GM18507 (cell line): ENCODE measurements around the gene AGAP1.

Source experiments
- DNase-seq: peaks from one replicate; pipeline ENCODE4 v3.0.0; 2011; ENCODE audit warnings: low read depth; ENCODE audit not compliant: insufficient read length; ENCODE audit errors: extremely low spot score
- FAIRE-seq: peaks from 2 replicates; lab custom pipeline; 2011; peaks lifted over from hg19 to GRCh38; lab: Jason Lieb, UNC

Gene AGAP1

GRCh38 chr2:235666213-235666781 is 172.5 kb downstream of the AGAP1 start:
- no peak for DNase-seq
- no peak for FAIRE-seq

DNA sequence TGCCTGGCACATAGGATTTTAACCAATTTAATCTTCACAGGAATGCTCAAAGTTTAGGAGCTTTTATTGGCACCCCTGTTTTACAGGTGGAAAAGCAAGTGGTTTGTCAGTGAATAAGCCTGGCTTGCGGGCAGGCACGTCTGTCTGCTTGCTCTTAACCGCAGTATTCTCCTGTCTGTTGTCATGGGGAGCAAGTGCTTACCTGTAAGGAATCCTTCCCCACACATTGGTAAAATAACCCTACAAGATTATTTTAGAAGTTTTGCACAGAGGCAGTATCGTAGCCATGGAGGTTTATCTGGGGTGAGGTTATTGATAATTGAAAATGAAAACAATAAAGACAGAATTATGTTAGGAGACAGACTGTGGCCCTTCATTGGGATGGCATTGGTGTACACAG is 174.9 kb downstream of the AGAP1 start:
- DNase-seq (no peak), FAIRE-seq (no peak)

DNA sequence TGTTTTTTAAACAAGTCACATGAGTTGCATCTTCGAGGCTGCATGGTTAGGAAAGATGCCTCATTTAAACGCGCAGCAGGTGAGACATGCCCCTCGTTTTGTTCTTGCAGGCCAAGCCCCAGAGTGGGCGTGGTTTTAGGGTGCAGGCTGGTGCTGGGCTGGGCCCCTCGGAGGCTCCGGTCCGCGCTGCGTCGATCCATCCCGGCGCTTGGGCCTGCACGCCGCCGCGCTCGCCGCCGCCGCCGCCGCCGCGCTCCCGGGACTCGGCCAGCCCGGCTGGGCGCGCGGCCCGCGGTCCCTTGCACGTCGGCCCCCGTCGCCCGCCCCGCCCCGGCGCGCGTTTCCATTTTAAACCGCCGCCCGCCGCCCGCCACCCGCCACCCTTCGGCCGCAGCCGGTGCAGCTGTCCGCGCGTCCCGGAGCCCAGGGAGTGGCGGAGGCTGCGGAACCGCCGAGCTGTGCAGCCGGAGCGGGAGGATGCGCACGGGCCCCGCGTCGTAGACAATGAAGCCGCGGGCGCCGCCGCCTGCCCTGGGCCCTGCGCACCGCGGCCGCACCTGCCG is 175.5 kb downstream of the AGAP1 start:
- FAIRE-seq (no peak), DNase-seq (no peak)

DNA sequence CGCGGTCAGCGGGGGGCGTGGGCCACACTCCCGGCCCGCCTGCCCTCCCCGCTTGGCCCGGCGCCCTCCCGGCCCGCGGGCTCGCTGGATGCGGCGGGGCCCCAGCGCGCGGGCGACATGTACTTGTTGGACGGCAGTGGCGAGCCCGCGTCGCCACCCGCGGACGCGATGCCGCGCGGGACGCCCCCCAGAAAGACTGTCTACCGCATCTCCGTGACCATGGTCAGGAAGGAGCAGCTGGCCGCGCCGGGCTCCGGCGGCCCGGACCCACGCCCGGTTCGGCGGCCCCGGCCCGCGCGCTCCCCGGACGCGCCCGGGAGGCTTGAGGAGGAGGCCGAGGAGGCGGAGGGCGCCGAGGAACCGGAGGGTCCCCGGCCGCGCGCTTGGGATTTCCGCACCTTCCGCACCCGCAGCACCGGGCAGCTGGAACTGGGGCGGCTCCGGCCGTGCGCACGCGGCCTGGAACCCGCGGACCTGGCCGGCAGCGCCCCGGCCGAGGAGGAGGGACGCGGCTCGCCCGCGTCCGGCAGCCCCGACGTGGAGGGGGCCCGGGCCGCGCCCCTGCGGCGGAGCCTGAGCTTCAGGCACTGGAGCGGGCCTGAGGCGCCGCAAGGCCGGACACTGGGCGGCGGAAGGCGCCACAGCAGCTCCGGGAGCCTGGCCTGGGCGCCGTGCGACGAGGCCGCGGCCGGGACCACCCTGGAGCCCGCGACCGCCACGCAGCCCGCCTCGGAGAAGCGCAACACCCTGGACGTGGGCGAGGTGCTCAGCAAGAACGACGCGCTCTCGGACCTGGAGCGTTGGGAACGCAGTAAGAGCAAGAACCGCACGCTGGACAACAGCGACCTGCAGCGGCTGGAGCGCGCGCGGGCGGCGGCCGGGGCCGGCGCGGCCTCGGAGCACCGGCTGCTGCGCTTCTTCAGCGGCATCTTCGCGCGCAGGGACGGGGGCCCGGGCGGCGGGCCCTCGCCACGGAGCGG is 176.4 kb downstream of the AGAP1 start:
- FAIRE-seq: no peak
- no peak for DNase-seq

DNA sequence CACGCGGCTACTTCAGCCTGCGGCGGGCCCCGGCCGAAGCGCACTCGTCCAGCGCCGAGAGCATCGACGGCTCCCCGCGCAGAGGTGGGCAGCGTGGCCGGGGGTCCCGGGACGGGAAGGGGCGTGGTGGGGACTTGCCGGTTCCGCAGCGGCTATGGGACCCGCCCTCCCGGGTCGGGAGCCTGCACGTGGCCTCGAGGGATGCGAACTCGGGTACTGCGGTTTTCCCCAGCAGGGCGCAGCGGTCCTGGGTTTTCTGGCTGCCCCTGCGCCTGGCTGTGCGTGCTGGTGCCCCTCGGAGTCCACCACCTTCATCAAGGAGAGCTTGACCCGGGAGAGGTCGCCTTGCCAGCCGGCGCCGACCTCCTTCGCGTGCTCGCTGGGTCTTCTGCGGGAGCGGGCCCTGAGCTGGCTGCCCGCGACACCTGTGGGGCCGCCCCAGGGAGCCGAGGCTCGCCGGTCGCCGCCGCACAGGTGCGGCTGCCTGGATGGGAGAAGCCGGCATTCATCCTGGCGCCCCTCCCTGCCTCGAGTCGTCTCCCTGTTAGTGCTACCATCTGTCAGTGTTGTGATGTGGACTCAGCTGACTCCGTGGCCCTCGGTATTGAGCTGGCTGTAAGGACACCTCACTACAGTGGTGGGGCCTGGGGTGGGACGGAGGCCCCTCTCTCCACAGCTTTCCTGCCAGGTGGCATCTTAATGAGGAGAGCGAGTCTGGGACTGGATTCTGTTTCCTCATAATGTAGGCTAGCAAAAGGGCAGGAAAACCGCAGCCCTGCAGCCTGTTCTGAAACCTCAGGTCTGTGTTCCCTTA is 177.3 kb downstream of the AGAP1 start:
- DNase-seq (no peak), FAIRE-seq (no peak)

DNA sequence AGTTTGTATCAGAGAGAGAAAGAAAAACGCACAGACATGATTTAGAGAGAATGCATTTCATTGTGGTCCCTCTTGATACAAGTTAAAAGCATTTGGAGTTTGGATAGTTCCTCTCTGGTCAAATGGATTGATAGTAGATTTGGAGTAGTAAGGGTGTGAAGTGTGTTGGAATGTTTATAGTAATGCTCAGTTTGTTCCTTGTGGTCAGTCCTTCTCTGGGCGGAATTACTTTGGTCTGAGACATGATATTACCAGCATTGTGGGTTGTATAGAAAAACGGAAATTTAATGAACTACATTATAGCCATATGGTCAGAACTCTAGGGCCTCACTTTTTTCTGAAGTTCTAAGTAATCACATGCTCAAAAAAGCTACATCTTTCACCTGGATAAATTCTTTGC is 178.9 kb downstream of the AGAP1 start:
- no peak for FAIRE-seq
- DNase-seq: no peak

- FAIRE-seq (no peak), DNase-seq (no peak)
Observed at GRCh38 chr2:235674146-235674545, 180.3 kb downstream of the AGAP1 start.

GRCh38 chr2:235674812-235675211 is 181.0 kb downstream of the AGAP1 start:
- FAIRE-seq: no peak
- DNase-seq: no peak

GRCh38 chr2:235675678-235676535 is 182.1 kb downstream of the AGAP1 start:
- DNase-seq (no peak), FAIRE-seq (no peak)

GRCh38 chr2:235676536-235676799 is 182.6 kb downstream of the AGAP1 start:
- DNase-seq (no peak), FAIRE-seq (no peak)

- FAIRE-seq (no peak), DNase-seq (no peak)
Observed at GRCh38 chr2:235677276-235677788, 183.5 kb downstream of the AGAP1 start.

DNA sequence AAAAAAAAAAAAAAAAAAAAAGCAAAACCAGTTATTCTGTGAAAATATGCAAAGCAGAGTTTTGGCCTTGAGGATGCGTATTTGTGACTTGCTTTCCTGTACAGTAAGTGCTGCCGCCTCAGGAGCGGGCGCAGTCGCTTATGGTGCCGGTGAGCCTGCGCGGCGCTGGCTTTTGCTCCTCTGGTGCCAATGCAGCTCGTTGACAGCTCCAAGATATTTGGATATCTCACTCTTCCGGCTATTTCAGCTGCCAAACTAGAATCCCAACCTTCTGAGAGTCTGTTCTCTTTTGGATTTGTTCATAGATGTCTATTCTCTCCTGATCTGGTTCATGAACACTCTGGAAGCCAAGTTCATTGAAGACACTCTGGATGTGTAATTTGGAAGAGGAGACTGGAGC is 184.1 kb downstream of the AGAP1 start:
- no peak for DNase-seq
- no peak for FAIRE-seq

- FAIRE-seq: no peak
- DNase-seq: no peak
Observed at GRCh38 chr2:235678712-235679111, 184.9 kb downstream of the AGAP1 start.

DNA sequence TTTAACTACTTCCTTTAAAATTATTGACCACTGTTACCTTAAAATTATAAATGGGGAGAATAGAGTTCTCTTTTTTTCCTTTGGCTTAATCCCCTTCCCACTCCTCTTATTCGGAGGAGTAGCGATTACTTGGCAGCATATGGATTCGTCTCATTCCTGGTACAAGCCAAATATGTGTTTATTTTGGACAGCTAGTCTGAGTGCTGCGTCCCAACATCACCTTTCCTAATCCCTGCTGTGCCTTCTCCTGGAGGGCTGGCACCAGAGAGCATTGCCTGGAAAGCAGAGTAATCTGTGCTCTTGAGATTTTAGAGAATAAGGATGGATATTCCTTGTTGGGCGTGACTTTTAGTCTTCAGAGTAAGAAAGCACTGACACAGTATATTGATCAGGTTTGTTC is 185.6 kb downstream of the AGAP1 start:
- DNase-seq (no peak), FAIRE-seq (no peak)

DNA sequence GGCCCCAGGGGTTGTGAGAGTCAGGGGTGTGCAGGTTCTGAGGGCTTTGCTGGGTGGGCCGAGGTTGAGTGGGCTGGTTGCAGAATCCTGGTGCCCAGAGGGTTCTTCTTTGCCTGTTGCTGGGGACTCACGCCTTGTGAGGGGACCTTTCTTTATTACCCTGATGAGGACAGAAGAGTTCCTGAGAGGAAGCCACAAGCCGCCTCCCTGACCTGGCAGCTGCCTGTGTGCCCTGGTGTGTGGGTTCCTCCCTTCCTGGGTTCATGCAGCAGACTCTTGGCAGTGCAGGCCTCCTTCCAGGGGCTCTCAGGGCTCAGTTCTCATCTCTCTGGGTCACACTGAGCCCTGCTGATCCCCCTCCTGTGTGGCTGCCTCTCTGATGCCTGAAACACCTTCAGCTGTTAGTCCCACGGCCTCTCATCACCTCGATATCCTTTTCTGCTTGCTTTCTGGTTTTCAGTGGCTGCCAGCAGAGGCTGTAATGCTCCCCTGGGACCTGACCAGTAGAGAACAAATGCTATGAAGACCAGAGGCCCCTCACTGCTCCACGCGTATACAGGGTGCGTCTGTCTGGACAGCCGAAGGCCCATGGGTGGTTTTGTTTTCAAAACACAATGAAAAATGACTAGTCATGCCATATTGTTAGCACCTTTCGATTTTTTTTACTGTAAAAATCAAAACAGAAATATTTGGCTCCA is 191.3 kb downstream of the AGAP1 start:
- no peak for FAIRE-seq
- DNase-seq: no peak

GRCh38 chr2:235688511-235689426 is 194.9 kb downstream of the AGAP1 start:
- FAIRE-seq (no peak), DNase-seq (no peak)

DNA sequence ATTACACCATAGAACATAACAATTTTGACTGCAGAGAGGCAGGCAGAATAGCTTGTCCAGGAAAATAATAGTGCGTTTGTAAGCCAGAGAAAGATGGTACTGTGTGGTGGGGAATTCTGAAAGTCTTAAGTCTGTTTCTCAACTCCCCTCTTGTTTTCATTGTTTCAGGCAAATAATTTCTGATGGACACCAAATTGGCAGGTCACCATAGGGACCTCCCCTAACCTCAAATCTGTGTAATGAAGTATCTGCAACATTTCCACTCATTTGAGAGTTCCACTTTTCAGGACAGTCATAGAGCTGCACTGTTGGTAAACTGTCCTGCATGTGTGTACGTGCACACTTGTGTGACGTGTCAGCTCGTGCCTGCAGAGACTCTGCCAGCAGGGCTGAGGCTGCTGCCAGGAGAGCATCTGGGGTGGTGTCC is 195.6 kb downstream of the AGAP1 start:
- FAIRE-seq (no peak), DNase-seq (no peak)
